Stimulated activated memory B cell treated with anti-CD40 and anti-IgM and Interleukin-4, amounts not matched to agents 10 μg/mL and 1 μg/mL and 100 μg/mL, for 72 hours (primary cell): ENCODE results near the gene GALNT7.
A peak's percentile ranks its signal among the peaks of the same experiment; 100 is the strongest.

Source experiments
- ATAC-seq: fragments of 150-1000 bp; cut with Tn5 transposase; 2 replicates; pipeline ENCODE4 v1.10.0; 2021
- H3K27ac Mint-ChIP-seq: one replicate; pipeline ENCODE4 v1.8.0; 2022; ENCODE audit warnings: mild to moderate bottlenecking, mixed read lengths
- H3K27me3 Mint-ChIP-seq: one replicate; pipeline ENCODE4 v1.8.0; 2022; ENCODE audit warnings: mixed read lengths
- H3K36me3 Mint-ChIP-seq: one replicate; pipeline ENCODE4 v1.8.0; 2022; ENCODE audit warnings: mixed read lengths
- H3K4me1 Mint-ChIP-seq: one replicate; pipeline ENCODE4 v1.8.0; 2022; ENCODE audit warnings: mixed read lengths
- H3K4me3 Mint-ChIP-seq: one replicate; pipeline ENCODE4 v1.8.0; 2022; ENCODE audit warnings: mild to moderate bottlenecking, moderate library complexity, mixed read lengths
- H3K9me3 Mint-ChIP-seq: one replicate; pipeline ENCODE4 v1.8.0; 2022; ENCODE audit warnings: mixed read lengths

The GALNT7 gene

DNA sequence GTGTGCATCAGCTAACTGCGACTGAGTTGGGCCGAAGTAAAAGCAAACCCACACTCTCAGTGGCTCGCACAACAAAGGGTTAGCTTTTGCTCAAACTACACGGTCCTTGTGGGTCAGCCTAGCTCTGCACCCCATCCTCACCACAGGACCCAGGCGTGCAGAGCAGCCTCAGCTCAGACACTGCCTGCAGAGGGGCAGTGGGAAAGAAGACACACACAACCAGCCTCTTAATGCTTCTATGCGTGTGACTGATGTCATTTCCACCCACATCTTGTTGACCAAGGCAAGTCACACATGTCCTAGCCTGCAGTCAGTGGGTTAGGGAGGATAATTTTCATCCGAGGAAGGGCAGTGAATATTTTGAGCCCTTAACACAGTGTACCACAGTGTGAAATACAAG, 125.1 kb downstream of the GALNT7 start:
- no peaks in the 10 kb centered on the region for H3K9me3 Mint-ChIP-seq
- ATAC-seq = no peak
- H3K4me1 Mint-ChIP-seq = no peaks in the 10 kb centered on the region
- no peaks in the 10 kb centered on the region for H3K36me3 Mint-ChIP-seq
- no peaks in the 10 kb centered on the region for H3K27me3 Mint-ChIP-seq
- no peak overlapping the region for H3K27ac Mint-ChIP-seq
- no peak overlapping the region for H3K4me3 Mint-ChIP-seq

DNA sequence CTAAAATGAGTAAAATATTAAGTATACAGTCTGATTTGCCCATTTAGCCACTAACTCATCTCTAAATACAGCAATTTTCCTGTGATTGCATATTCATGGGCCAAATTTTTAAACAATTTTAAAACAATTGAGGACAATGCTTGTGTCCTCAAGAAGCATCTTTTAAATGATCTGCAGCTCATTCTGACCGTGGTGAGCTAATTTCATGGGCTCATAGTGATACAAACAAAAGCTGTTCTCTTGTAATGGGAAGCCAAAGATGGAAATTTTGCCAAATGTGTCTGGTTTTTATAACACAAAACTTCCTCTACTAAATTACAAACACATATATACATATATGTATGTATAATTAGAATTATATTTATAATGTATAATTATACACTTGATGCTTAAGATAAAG, 125.8 kb downstream of the GALNT7 start:
- no peaks in the 10 kb centered on the region for H3K4me1 Mint-ChIP-seq
- no peaks in the 10 kb centered on the region for H3K9me3 Mint-ChIP-seq
- no peak overlapping the region for H3K4me3 Mint-ChIP-seq
- peaks cover 6% of the 10 kb centered on the region for H3K36me3 Mint-ChIP-seq
- no peak for ATAC-seq
- H3K27me3 Mint-ChIP-seq = no peaks in the 10 kb centered on the region
- no peak overlapping the region for H3K27ac Mint-ChIP-seq

GRCh38 chr4:173301518-173302201, 133.0 kb downstream of the GALNT7 start:
- Mint-ChIP-seq H3K9me3 (no peaks in the 10 kb centered on the region), H3K27ac (no peak overlapping the region), H3K27me3 (no peaks in the 10 kb centered on the region), H3K4me3 (no peak overlapping the region), H3K36me3 (peaks cover 26% of the 10 kb centered on the region), H3K4me1 (no peaks in the 10 kb centered on the region)
- ATAC-seq = no peak

DNA sequence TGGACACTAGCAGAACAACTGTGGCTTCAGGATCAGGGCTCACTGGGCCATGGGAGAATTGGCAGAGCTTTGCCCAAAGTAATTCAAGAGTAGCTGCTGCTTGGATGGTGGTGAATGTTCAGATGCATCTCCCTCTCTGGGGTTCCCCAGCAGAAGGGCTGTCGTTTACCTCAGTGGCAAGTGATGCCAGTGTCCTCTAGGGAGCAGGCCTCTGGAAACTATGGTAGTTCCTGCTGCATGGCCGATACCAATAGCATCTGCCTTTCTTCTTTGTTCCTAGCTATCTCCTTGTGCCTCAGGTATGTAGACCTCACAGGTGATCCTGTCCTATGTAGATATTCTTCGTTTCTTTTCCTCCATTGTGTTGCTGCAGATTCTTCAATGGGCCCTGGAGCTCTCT, 139.2 kb downstream of the GALNT7 start:
- H3K27ac Mint-ChIP-seq = no peak overlapping the region
- no peaks in the 10 kb centered on the region for H3K4me1 Mint-ChIP-seq
- H3K36me3 Mint-ChIP-seq = peaks cover 41% of the 10 kb centered on the region
- no peaks in the 10 kb centered on the region for H3K9me3 Mint-ChIP-seq
- no peak overlapping the region for H3K4me3 Mint-ChIP-seq
- no peaks in the 10 kb centered on the region for H3K27me3 Mint-ChIP-seq
- no peak for ATAC-seq

DNA sequence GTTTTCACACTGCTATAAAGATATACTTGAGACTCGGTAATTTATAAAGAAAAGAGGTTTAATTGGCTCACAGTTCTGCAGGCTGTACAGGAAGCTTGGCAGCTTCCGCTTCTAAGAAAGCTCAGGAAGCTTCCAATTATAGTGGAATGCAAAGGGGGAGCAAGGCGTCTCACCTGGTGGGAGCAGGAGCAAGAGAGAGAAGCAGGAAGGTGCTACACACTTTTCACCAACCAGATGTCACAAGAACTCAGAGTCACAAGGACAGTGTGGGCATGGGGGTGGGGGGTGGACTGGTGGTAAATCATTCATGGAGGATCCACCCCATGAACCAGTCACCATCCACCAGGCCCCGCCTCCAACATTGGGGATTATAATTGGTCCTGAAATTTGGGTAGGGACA, 142.8 kb downstream of the GALNT7 start:
- Mint-ChIP-seq H3K27ac (no peak overlapping the region), H3K4me3 (no peak overlapping the region)

DNA sequence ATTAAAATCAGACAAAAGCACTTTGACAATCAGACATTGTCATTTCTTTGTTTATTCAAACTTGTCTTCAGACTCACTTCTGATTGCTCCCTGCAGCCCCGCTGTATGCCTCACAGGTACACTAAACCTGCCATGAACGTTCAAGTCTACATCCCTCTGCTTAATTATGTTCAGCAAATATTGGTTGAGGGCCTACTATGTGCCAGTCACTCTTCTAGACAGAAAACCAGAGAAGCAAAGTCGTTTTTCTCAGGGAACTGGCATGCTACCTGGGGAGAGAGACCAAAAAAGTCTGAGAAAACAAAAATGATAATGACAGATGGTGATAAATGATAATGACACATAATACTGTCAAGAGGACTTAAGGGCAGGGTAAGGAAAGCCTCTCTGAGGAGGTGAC, 146.1 kb downstream of the GALNT7 start:
- Mint-ChIP-seq H3K36me3 (peaks cover 14% of the 10 kb centered on the region), H3K4me1 (no peaks in the 10 kb centered on the region), H3K27ac (no peak overlapping the region), H3K9me3 (no peaks in the 10 kb centered on the region), H3K4me3 (no peak overlapping the region), H3K27me3 (no peaks in the 10 kb centered on the region)
- no peak for ATAC-seq

More for the DNA sequence above, 142.8 kb downstream of the GALNT7 start:
- H3K27me3 Mint-ChIP-seq = no peaks in the 10 kb centered on the region
- peaks cover 22% of the 10 kb centered on the region for H3K36me3 Mint-ChIP-seq
- H3K4me1 Mint-ChIP-seq = no peaks in the 10 kb centered on the region
- no peak for ATAC-seq
- H3K9me3 Mint-ChIP-seq = no peaks in the 10 kb centered on the region

- no peak overlapping the region for H3K27ac Mint-ChIP-seq
- H3K4me1 Mint-ChIP-seq = no peaks in the 10 kb centered on the region
- ATAC-seq = no peak
- H3K36me3 Mint-ChIP-seq = peaks cover 8% of the 10 kb centered on the region
- H3K9me3 Mint-ChIP-seq = no peaks in the 10 kb centered on the region
- no peaks in the 10 kb centered on the region for H3K27me3 Mint-ChIP-seq
- H3K4me3 Mint-ChIP-seq = no peak overlapping the region
These were observed 147.4 kb downstream of the GALNT7 start for GRCh38 chr4:173316060-173316459.

- no peak for ATAC-seq
- Mint-ChIP-seq H3K27ac (no peak overlapping the region), H3K36me3 (peaks cover 7% of the 10 kb centered on the region), H3K27me3 (no peaks in the 10 kb centered on the region), H3K4me1 (no peaks in the 10 kb centered on the region), H3K4me3 (no peak overlapping the region), H3K9me3 (no peaks in the 10 kb centered on the region)
These were observed 148.4 kb downstream of the GALNT7 start for GRCh38 chr4:173317004-173317403.

DNA sequence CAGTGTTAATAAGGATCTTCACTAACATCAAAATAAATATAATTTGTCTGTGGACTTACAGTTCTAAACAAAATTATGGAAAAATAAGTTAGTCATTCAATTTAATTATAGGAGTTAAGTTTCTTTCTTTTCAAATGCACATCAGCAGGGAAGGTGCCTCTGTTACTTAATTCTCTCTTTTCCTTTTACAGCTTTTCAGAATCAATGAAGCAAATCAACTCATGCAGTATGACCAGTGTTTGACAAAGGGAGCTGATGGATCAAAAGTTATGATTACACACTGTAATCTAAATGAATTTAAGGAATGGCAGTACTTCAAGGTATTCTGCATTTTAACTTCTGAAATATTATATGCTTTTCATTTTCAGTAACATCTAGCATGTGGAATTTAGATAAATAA, 149.6 kb downstream of the GALNT7 start:
- no peak overlapping the region for H3K4me3 Mint-ChIP-seq
- no peaks in the 10 kb centered on the region for H3K27me3 Mint-ChIP-seq
- no peaks in the 10 kb centered on the region for H3K9me3 Mint-ChIP-seq
- H3K36me3 Mint-ChIP-seq = peaks cover 7% of the 10 kb centered on the region
- no peak overlapping the region for H3K27ac Mint-ChIP-seq
- H3K4me1 Mint-ChIP-seq = no peaks in the 10 kb centered on the region
- ATAC-seq = no peak

DNA sequence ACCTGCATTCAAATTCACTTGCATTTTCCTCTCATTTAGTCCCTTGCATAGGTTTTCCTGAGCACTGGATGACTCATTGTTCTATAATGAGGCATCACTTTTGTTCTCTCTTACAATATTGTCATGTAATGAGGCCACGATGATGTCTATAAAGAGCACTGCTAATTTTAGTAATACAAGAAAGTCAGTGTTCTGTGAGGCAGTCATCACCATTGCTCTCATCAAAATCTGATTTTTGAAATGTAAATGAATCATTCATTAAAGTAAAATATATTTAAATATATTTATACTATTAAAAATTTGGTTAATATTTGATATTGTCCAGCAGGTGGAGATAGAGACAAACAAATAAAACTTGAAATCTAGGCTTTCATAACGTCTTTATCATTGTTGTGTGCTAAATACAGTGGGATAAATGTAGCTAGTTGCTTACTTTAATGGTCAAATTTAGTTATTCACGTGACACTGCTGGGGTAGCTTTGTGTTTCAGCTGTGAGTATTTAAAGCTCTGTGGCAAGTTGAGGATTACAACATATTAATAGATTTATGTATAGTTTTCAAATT, 150.1 kb downstream of the GALNT7 start:
- Mint-ChIP-seq H3K27ac (no peak overlapping the region), H3K4me1 (no peaks in the 10 kb centered on the region), H3K27me3 (no peaks in the 10 kb centered on the region), H3K4me3 (no peak overlapping the region), H3K36me3 (peaks cover 7% of the 10 kb centered on the region), H3K9me3 (no peaks in the 10 kb centered on the region)
- no peak for ATAC-seq

DNA sequence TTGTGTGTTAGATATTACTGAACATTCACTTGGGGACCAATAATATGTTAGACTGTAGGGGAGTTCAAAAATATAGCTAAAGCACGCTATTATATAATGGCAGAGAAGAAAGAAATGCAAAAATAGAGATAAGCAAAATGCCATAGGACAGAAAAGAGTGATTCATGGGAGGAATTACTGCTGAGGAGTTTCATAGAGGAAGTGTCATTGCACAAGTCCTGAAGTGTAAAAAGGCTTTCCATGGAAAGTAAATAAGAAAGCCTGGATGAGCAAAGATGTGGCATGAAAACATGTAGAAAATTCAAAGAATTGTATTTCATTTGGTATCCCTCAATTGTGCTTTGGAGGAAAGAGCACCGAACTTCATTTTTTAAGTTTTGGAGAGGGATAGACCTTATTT, 151.1 kb downstream of the GALNT7 start:
- H3K36me3 Mint-ChIP-seq = peaks cover 7% of the 10 kb centered on the region
- H3K27ac Mint-ChIP-seq = no peak overlapping the region
- ATAC-seq = no peak
- no peaks in the 10 kb centered on the region for H3K9me3 Mint-ChIP-seq
- no peaks in the 10 kb centered on the region for H3K27me3 Mint-ChIP-seq
- no peaks in the 10 kb centered on the region for H3K4me1 Mint-ChIP-seq
- no peak overlapping the region for H3K4me3 Mint-ChIP-seq

DNA sequence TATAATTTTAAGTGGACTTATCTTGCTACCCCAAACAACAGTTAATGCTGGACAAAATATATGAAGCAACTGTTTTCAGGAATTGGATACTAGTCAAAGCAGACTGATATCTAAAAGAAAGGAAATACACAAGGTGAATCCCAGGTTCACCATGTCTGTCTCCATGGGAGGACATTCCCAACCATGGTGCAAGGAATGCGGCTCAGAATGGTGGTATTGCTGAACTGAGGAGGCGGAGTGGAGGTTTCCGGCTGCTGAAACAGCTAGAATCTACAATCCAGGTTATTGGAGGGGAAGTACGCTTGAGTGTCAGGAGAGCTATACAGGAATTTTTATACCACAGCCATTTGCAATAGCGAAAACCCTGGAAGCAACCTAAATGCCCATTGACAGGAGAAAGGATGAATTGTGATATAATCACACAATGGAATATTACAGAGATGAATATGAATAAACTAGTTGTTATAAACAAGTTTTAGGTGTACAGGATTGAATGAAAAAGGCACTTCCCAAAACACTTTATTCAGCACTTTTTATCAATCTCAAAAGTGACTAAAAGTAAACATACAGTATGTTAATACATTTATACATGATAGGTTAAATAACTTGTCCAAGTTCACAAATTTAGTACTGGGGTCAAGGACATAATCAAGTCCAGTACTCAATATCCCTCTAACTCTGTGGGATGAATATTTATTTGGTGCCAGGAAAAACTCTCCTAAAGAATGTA, 156.6 kb downstream of the GALNT7 start:
- ATAC-seq = no peak
- Mint-ChIP-seq H3K4me3 (no peak overlapping the region), H3K36me3 (peaks cover 7% of the 10 kb centered on the region), H3K27ac (no peak overlapping the region), H3K27me3 (no peaks in the 10 kb centered on the region), H3K9me3 (no peaks in the 10 kb centered on the region), H3K4me1 (no peaks in the 10 kb centered on the region)

DNA sequence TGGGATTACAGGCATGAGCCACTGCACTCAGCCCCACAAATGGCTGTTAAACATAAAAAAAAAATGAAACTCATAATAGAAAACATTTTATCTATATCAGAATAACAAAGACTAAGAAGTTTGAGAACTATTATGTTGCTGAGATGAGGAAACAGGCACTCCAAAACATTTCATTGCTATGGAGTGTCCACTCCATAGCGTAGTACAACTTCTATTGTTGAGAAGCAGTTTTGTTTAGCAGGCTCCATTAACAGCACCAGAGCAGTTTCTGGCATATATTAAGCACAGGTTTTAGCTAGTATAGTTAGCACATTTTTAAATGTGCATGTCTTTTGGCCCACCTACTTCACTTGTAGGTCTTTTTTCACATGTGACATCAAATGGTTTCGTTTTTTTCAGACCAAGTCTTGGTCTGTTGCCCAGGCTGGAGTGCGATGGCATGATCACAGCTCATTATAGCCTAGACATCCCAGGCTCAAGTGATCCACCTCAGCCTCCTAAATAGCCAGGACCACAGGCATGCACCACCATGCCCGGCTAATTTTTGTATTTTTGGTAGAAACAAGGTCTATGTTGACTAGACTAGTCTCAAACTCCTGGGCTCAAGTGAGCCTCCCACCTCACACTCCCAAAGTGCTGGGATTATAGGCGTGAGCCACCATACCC, 159.8 kb downstream of the GALNT7 start:
- Mint-ChIP-seq H3K4me3 (no peak overlapping the region), H3K4me1 (peaks cover 17% of the 10 kb centered on the region), H3K27ac (no peak overlapping the region), H3K9me3 (no peaks in the 10 kb centered on the region), H3K27me3 (no peaks in the 10 kb centered on the region), H3K36me3 (peaks cover 7% of the 10 kb centered on the region)
- no peak for ATAC-seq

GRCh38 chr4:173330590-173330989, 162.0 kb downstream of the GALNT7 start:
- no peak overlapping the region for H3K27ac Mint-ChIP-seq
- H3K4me1 Mint-ChIP-seq = peaks cover 23% of the 10 kb centered on the region
- H3K4me3 Mint-ChIP-seq = no peak overlapping the region
- H3K36me3 Mint-ChIP-seq = peaks cover 7% of the 10 kb centered on the region
- ATAC-seq = no peak
- no peaks in the 10 kb centered on the region for H3K27me3 Mint-ChIP-seq
- H3K9me3 Mint-ChIP-seq = no peaks in the 10 kb centered on the region

DNA sequence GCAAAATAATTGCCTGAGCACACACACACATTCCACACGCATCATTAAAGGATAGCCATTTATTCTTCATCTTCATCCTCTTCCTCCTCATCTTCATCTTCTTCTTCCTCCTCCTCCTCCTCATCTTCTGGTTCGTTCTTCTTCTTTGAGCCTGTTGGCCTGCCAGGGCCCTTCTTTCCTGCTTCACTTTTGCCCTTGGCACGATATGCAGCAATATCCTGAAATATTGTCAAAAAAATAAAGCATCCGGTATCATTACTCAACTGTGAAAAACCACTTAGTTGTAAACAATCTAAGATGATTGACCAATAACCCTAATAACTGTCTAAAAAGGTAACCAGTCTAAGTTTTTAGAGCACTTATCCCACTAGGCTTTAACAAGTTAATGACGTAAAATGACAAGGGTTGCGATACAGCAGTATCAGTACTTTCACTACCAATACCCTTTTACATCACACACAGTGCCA, 163.4 kb downstream of the GALNT7 start:
- Mint-ChIP-seq H3K27me3 (no peaks in the 10 kb centered on the region), H3K36me3 (peaks cover 7% of the 10 kb centered on the region), H3K27ac (peak overlapping the region; percentile 98), H3K4me1 (peaks cover 23% of the 10 kb centered on the region), H3K4me3 (peak overlapping the region; percentile 36), H3K9me3 (no peaks in the 10 kb centered on the region)
- no peak for ATAC-seq
